Left ventricle myocardium inferior (tissue), 1 donor: Measurements from ENCODE around the gene PTPRQ. TPM values are rescaled to one million over a fixed set of nuclear protein-coding genes. Genes with fewer than 3 reads are reported as not detected.

Experiments
- DNase-seq: peaks from one replicate; pipeline ENCODE4 v3.0.0-alpha.2; 2020
- H3K27ac ChIP-seq: fragments of 200-600 bp; replicated peaks from 2 replicates; pipeline ENCODE4 v1.8.0; 2021
- H3K27me3 ChIP-seq: fragments of 200-600 bp; 2 replicates; pipeline ENCODE4 v1.8.0; 2021; ENCODE audit warnings: low read depth
- H3K36me3 ChIP-seq: fragments of 200-600 bp; 2 replicates; pipeline ENCODE4 v1.8.0; 2021
- H3K4me1 ChIP-seq: fragments of 200-600 bp; 2 replicates; pipeline ENCODE4 v1.8.0; 2021
- H3K4me3 ChIP-seq: fragments of 200-600 bp; 2 replicates; pipeline ENCODE4 v1.8.0; 2021; ENCODE audit warnings: mild to moderate bottlenecking, moderate library complexity
- H3K9me3 ChIP-seq: fragments of 200-600 bp; replicated peaks from 2 replicates; pipeline ENCODE4 v1.8.0; 2021
- intact Hi-C: fragments of 100-400 bp; cut with micrococcal nuclease; formaldehyde crosslinking; loops from one replicate; pipeline ENCODE4 v1.11.0; 2022
- total RNA-seq: library from RNA; stranded (reverse); fragmentation: NEBNext Ultra II Directional; extraction: Animal tissue kit (Norgen Biotek cat#: 25700); gene quantifications from one replicate; pipeline ENCODE4 v1.2.1, GENCODE V29; 2021
- TF ChIP-seq, protein P1 (sequence below): fragments of 200-600 bp; IDR thresholded peaks from 2 replicates; pipeline ENCODE4 v1.8.0; 2021; ENCODE audit warnings: antibody characterized with exemption, mild to moderate bottlenecking, borderline replicate concordance
- donor health status: DM: no; HTN: yes; CAD: no; lungs with severe emphysema.

PTPRQ gene
- total RNA-seq, 1 donor from 2014 or later = 0.27 TPM

DNA sequence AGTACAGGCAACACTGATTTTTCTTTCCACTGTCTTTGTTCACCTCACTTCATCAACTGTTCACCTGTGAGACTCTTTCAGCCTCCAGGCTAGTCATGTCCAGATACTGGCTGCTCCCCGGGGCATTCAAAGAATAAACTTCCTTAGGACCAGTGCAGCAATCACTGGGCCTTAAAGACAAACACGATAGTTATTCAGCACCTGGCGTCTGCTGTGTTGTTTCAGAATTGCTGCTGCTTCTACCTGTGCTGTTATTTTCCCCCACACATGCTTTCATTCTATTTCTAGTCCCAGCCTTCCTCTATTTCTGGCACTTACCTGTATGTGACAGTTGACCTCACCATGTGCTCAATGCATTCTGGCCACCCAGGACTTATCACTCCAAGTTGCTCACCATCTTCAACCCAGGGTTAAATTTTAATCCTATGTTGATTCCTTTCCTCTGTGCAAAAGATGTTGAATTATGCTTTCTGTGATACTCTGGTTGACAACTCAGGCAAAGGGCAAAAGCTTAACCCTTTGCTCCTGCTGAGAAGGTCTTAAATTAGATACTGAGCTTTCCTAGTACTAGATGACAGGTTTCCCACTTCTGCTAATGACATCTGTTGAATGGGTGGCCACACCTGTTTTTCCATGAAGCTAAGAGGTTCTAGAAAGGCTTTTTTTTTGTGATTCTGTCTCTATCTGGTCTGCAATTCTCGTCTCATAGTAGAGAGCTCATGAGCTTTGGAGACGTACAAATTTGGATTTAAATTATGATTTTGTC lies 41.4 kb downstream of the PTPRQ start:
- Histone ChIP-seq H3K27ac (no peak overlapping the region), H3K4me1 (no peaks in the 10 kb centered on the region), H3K27me3 (no peaks in the 10 kb centered on the region), H3K9me3 (peaks cover 11% of the 10 kb centered on the region), H3K36me3 (no peaks in the 10 kb centered on the region), H3K4me3 (no peak overlapping the region)
- TF ChIP-seq, protein P1, sequence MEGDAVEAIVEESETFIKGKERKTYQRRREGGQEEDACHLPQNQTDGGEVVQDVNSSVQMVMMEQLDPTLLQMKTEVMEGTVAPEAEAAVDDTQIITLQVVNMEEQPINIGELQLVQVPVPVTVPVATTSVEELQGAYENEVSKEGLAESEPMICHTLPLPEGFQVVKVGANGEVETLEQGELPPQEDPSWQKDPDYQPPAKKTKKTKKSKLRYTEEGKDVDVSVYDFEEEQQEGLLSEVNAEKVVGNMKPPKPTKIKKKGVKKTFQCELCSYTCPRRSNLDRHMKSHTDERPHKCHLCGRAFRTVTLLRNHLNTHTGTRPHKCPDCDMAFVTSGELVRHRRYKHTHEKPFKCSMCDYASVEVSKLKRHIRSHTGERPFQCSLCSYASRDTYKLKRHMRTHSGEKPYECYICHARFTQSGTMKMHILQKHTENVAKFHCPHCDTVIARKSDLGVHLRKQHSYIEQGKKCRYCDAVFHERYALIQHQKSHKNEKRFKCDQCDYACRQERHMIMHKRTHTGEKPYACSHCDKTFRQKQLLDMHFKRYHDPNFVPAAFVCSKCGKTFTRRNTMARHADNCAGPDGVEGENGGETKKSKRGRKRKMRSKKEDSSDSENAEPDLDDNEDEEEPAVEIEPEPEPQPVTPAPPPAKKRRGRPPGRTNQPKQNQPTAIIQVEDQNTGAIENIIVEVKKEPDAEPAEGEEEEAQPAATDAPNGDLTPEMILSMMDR = no peak
- intact Hi-C loops = no loop called here
- no peak for DNase-seq

GRCh38 chr12:80490329-80490728 lies 46.3 kb downstream of the PTPRQ start:
- no peak overlapping the region for H3K4me3 ChIP-seq
- H3K36me3 ChIP-seq = no peaks in the 10 kb centered on the region
- peaks cover 11% of the 10 kb centered on the region for H3K9me3 ChIP-seq
- intact Hi-C loops = no loop called here
- H3K4me1 ChIP-seq = no peaks in the 10 kb centered on the region
- no peaks in the 10 kb centered on the region for H3K27me3 ChIP-seq
- TF ChIP-seq, protein P1 = no peak
- no peak for DNase-seq
- H3K27ac ChIP-seq = no peak overlapping the region

DNA sequence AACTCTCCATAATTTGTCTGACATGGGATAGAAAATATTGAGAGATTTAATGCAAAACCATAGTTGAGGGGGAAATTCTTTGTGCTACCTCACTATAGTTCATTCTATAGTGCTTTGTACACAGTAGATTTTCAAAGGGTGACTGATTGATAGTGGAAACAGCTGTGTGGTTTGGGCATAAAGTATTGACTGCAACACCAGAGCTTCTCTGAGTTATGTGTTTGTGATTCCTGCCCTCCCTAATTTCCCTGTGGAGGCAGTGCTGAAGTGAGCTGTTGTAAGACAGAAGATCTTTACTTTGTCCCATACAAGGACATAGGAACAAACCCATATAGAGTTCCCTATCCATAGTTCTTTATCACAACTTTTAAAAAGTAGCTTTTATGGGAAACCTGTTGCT lies 47.1 kb downstream of the PTPRQ start:
- no peak overlapping the region for H3K4me3 ChIP-seq
- DNase-seq = no peak
- H3K9me3 ChIP-seq = peaks cover 11% of the 10 kb centered on the region
- no peaks in the 10 kb centered on the region for H3K36me3 ChIP-seq
- H3K4me1 ChIP-seq = no peaks in the 10 kb centered on the region
- intact Hi-C loops = no loop called here
- H3K27ac ChIP-seq = no peak overlapping the region
- TF ChIP-seq, protein P1 = no peak
- no peaks in the 10 kb centered on the region for H3K27me3 ChIP-seq

GRCh38 chr12:80493466-80493865 lies 49.4 kb downstream of the PTPRQ start:
- H3K27ac ChIP-seq = no peak overlapping the region
- no peaks in the 10 kb centered on the region for H3K9me3 ChIP-seq
- intact Hi-C loops = no loop called here
- DNase-seq = no peak
- no peaks in the 10 kb centered on the region for H3K36me3 ChIP-seq
- H3K4me1 ChIP-seq = no peaks in the 10 kb centered on the region
- H3K27me3 ChIP-seq = no peaks in the 10 kb centered on the region
- TF ChIP-seq, protein P1 = no peak
- no peak overlapping the region for H3K4me3 ChIP-seq

DNA sequence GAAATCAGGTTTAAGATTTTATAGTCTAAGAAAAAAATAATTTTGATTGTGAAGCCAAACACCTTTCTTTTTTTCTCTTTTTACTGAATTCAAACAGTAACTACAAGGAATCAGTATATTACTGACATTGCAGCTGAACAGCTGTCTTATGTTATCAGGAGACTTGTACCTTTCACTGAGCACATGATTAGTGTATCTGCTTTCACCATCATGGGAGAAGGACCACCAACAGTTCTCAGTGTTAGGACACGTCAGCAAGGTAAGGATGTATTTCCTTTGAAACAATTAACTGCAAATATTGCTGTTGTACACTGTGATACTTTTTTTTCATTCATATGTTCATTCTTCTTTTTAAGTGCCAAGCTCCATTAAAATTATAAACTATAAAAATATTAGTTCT lies 50.8 kb downstream of the PTPRQ start:
- TF ChIP-seq, protein P1 = no peak
- Histone ChIP-seq H3K4me3 (no peak overlapping the region), H3K27me3 (no peaks in the 10 kb centered on the region), H3K9me3 (no peaks in the 10 kb centered on the region), H3K4me1 (no peaks in the 10 kb centered on the region), H3K27ac (no peak overlapping the region), H3K36me3 (no peaks in the 10 kb centered on the region)
- intact Hi-C loops = no loop called here
- no peak for DNase-seq
